Activated naive CD8-positive, alpha-beta T cell treated with anti-CD3 and anti-CD28 coated beads, Interleukin-2, amount 50 U/mL, for 24 hours (primary cell): ENCODE data around the gene ATG4D.
"Not testable (repeated sequence)": the region's sequence is repeated elsewhere in the genome, so short reads cannot be mapped to it uniquely, and the experiment has no call there.

Experiments used
- ATAC-seq: fragments of 150-1000 bp; cut with Tn5 transposase; one replicate; pipeline ENCODE4 v1.10.0; 2021
- DNase-seq: peaks from one replicate; pipeline ENCODE4 v3.0.0; 2021
- H3K27ac Mint-ChIP-seq: one replicate; pipeline ENCODE4 v1.8.0; 2021; ENCODE audit warnings: mild to moderate bottlenecking, mixed read lengths
- H3K27me3 Mint-ChIP-seq: one replicate; pipeline ENCODE4 v1.8.0; 2021; ENCODE audit warnings: mixed read lengths
- H3K36me3 Mint-ChIP-seq: one replicate; pipeline ENCODE4 v1.8.0; 2021; ENCODE audit warnings: low read depth, mixed read lengths
- H3K4me1 Mint-ChIP-seq: one replicate; pipeline ENCODE4 v1.8.0; 2021; ENCODE audit warnings: mixed read lengths
- H3K4me3 Mint-ChIP-seq: one replicate; pipeline ENCODE4 v1.8.0; 2021; ENCODE audit warnings: mild to moderate bottlenecking, moderate library complexity, mixed read lengths
- H3K9me3 Mint-ChIP-seq: one replicate; pipeline ENCODE4 v1.8.0; 2021; ENCODE audit warnings: mixed read lengths

The ATG4D gene

DNA sequence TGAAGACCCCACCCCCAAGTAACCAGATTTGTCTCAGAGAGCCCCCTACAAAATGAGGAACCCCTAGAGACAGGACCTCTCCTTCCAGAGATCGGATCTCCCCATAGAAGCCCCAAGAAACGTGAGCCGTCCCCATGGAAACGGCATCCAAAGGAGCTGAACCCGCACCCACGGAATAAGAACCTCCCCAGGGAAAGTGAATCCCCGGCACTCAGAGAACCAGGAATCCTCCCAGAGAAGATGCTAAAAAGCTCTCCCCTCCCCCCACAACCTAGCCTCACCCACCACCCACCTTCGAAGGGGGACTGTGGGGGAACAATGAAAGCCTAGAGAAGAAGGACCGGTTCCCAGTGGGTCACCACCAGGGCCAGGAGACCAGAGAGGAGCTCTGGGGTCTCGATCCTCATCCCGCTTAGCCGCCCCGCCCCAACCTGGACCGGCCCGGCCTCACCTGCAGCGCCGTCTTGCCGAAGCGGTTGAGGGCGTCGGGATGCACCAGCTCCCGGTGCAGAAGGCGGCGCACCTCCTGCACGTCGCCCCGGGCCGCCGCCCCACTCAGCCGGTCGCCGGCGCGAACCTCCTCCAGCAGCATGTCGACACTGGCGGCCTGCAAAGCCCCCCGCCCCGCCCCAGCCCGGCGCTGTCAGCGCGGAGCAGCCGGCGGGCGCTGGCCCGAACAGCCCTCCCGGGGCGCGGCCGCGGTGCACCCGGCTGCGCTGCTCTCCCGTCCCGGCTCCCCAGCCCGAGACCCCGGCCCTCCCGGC, 24.5 kb downstream of the ATG4D start:
- no peaks in the 10 kb centered on the region for H3K9me3 Mint-ChIP-seq
- DNase-seq = peak; percentile 67
- H3K27ac Mint-ChIP-seq = peak overlapping the region; percentile 100
- H3K4me3 Mint-ChIP-seq = peak overlapping the region; percentile 98
- H3K4me1 Mint-ChIP-seq = peaks cover 52% of the 10 kb centered on the region
- H3K36me3 Mint-ChIP-seq = peaks cover 21% of the 10 kb centered on the region
- peak; percentile 4 for ATAC-seq
- no peaks in the 10 kb centered on the region for H3K27me3 Mint-ChIP-seq

DNA sequence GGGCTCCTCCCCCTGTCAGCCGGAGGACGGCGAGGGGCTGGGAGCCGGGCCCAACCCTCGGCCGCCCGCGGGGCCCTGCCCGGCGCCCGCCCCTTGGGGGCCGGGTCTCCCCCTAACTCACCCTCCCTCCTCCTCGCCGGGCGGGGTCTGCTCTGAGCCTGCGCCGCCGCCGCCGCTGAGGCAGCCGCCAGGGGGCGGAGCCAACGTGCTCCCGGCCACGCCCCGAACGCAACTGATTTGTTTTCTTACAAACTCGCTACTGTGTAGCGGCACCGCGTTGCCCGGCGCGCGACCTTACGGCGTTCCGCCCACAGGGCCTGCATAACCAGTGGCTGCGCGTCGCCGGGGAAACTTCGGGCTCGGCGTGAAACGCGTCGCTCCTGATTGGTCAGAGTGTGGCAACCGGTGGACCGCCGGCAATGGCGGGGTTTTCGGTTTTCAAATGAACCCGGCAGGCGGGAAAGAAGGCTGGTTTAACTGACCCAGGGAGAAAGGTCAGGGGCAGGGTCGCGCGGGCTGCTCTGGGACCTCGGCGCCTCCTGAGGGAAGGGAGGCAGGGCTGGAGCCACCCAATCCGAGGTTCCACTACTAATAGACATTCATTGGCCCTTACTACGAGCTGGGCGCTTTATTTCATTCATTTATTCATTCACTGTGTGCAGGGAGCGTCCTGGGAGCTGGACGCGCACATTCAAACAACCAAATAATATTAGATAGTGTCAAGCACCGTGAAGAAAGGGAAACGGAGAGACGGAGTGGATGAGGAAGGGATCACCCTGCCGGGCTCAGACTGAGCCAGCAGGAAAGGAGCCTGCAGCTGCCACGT, 25.3 kb downstream of the ATG4D start, which contains the start of gene CDKN2D:
Gene CDKN2D (minus strand): TSS at position 154 of the 826 bp plus-strand sequence. CDS start 326 bp downstream, outside the sequence.
- H3K9me3 Mint-ChIP-seq = no peaks in the 10 kb centered on the region
- peaks cover 21% of the 10 kb centered on the region for H3K36me3 Mint-ChIP-seq
- peak; percentile 100 for DNase-seq
- ATAC-seq = peak; percentile 78
- H3K27me3 Mint-ChIP-seq = no peaks in the 10 kb centered on the region
- H3K4me1 Mint-ChIP-seq = peaks cover 52% of the 10 kb centered on the region
- H3K4me3 Mint-ChIP-seq = peak within 1 kb of the TSS; percentile 98
- H3K27ac Mint-ChIP-seq = peak within 1 kb of the TSS; percentile 100

DNA sequence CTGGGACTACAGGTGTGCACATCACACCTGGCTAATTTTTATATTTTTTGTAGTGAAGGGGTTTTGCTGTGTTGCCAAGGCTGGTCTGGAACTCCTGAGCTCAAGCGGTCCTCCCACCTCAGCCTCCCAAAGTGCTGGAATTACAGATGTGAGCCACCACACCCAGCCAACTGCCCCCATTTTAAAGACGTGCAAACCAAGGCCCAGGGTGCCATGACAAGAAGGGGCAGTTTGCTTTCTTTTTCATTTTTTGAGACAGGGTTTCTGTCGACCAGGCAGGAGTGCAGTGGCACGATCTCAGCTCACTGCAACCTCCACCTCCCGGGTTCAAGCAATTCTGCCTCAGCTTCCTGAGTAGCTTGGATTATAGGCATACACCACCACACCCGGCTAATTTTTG, 30.1 kb downstream of the ATG4D start:
- not testable (repeated sequence) for H3K36me3 Mint-ChIP-seq, H3K9me3 Mint-ChIP-seq, H3K27ac Mint-ChIP-seq, H3K4me3 Mint-ChIP-seq, H3K27me3 Mint-ChIP-seq, DNase-seq, ATAC-seq
- peaks cover 22% of the 10 kb centered on the region for H3K4me1 Mint-ChIP-seq

DNA sequence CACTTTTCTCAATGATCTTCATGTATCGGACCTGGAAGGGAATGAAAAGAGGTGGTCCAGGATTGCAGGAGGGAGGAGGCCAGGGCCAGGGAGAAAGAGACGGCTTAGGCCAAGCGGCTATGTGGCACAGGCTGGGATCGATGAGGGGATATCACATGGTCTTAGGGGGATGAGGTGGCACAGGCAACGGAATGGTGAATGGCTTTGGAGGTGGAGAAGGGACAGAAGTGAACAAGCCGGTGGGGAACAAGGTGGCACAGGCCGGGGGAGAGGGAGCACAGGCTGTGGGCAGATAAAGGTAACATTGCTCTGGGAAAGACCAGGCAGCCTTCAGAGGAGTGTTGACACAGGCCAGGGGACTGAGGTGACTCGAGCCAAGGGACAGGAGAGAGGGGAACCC, 30.8 kb downstream of the ATG4D start:
- H3K36me3 Mint-ChIP-seq = peaks cover 2% of the 10 kb centered on the region
- DNase-seq = no peak
- no peaks in the 10 kb centered on the region for H3K27me3 Mint-ChIP-seq
- H3K27ac Mint-ChIP-seq = no peak overlapping the region
- peaks cover 16% of the 10 kb centered on the region for H3K4me1 Mint-ChIP-seq
- no peak for ATAC-seq
- no peak overlapping the region for H3K4me3 Mint-ChIP-seq
- H3K9me3 Mint-ChIP-seq = no peaks in the 10 kb centered on the region

DNA sequence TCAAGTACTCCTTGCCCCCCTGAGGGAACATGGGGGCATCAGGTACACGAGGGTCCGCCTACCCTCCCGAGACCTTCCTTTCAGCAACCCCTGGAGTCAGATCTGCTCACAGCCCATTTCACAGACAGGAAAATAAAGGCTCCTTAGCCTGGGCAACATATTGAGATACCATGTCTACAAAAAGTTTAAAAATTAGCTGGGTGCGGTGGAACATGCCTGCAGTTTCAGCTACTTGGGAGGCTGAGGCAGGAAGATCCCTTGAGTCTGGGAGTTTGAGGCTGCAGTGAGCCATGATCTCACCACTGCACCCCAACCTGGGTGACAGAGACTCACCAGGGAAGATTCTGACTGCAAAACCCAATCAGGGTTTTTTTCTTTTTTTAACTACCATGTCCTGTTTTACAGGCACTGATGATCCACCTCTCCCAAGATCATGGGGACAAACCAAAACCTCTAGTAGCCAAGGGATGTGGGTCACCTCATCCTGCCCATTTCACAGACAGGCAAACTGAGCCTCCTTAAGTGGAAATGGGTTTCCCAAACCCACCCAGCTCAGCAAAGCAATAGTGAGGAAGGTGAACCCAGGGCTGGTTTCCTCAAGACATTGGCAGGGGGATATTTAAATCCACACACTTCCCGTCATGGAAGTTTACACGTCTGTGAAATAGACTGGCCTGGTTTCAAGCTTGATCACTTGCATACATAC, 31.5 kb downstream of the ATG4D start:
- Mint-ChIP-seq H3K27me3 (no peaks in the 10 kb centered on the region), H3K9me3 (no peaks in the 10 kb centered on the region), H3K27ac (no peak overlapping the region), H3K4me1 (peaks cover 9% of the 10 kb centered on the region), H3K36me3 (peaks cover 2% of the 10 kb centered on the region), H3K4me3 (no peak overlapping the region)
- DNase-seq (no peak), ATAC-seq (no peak)

DNA sequence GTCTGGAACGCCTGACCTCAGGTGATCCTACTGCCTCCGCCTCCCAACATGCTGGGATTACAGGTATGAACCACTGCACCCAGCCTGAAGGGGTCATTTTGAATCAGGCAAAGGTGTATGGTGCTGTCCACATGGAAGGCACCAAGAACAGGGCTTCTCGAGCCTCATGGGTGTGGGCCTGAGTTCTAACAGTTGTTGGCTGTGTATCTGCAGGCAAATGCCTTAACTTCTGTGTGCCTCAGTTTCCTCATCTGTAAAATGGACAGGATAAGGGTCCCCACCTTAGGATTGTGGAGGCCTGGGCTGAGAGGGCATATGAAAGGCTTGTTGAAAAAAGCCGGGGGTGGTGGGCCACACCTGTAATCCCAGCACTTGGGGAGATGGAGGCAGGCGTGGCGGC, 34.2 kb downstream of the ATG4D start:
- Mint-ChIP-seq H3K4me1 (peaks cover 7% of the 10 kb centered on the region), H3K27ac (no peak overlapping the region), H3K36me3 (no peaks in the 10 kb centered on the region), H3K27me3 (no peaks in the 10 kb centered on the region), H3K4me3 (no peak overlapping the region), H3K9me3 (no peaks in the 10 kb centered on the region)
- no peak for DNase-seq
- ATAC-seq = no peak

DNA sequence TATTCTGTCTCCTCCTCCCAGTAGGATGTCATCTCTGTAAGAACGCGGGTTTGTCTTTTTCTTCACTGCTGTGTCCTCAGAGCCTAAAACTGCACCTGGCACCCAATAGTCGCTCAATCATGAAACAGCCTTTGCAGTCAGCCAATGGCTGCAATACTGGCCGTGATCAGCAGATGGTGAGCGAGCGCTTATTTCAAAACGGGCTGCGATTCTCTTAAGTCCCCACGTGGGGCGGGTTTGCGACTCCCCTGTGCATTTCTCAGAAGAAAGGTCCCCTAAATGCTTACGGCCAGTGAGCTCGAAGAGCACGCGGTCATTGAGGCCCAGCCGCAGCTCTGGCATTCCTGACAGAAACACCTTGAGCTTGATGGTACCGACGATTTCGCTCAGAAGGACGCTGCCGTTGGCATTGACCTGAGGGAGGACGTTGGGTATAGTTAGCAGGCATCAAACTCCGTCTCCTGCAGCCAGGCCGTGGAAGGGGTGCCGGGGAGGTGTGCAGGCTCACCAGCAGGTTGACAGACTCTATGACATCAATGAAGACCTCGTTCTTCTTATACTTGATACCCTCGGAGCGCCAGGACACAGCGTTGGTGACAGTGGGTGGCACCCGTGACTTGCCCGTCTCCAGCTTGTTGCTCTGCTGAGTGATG, 37.4 kb downstream of the ATG4D start:
- Mint-ChIP-seq H3K27ac (peak overlapping the region; percentile 65), H3K9me3 (no peaks in the 10 kb centered on the region), H3K36me3 (no peaks in the 10 kb centered on the region), H3K27me3 (no peaks in the 10 kb centered on the region), H3K4me3 (no peak overlapping the region), H3K4me1 (peaks cover 7% of the 10 kb centered on the region)
- ATAC-seq = peak; percentile 85
- DNase-seq = peak; percentile 93

DNA sequence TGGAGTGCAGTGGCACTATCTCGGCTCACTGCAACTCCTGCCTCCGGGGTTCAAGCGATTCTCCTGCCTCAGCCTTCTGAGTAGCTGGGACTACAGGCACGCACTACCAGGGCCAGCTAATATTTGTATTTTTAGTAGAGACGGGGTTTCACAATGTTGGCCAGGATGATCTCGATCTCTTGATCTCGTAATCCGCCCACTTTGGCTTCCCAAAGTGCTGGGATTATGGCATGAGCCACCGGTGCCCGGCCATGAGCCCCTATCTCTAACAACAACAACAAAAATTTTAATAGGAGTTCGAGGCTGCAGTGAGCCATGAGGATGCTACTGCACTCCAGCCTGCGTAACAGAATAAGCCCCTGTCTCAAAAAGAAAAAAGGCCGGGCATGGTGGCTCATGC, 38.4 kb downstream of the ATG4D start:
- Mint-ChIP-seq H3K27ac (no peak overlapping the region), H3K36me3 (no peaks in the 10 kb centered on the region), H3K4me3 (no peak overlapping the region)

DNA sequence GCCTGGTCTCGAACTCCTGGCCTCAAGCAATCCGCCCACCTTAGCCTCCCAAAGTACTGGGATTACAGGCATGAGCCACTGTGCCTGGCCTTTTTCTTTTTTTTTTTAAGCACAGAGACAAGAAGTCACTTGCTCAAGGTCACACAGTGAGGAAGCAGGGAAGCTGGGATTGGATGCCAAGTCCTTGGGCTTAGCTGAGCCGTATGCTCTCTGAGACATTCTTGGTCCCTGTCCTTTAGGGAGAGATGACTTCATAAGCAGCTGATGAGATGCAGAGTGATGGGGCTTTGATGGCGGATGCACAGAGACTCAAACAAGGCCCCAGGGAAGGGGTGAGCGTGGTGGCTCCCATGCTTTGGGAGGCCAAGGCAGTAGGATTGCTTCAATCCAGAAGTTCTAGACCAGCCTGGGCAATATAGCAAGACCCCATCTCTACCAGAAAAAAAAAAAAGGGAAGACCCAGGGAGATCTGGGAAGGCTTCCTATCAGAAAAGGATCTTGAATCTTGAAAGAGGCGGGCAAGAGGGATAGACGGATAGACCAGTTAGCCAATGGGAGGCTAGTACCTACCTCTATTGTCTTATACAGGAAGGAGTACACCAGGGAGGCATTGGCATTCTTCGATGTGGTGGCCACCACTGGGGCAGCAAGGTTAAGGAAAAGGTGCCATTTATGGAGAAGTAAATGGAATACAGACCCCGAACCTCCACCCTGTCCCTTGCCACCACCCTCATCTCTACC, 39.5 kb downstream of the ATG4D start:
- Mint-ChIP-seq H3K27me3 (peaks cover 7% of the 10 kb centered on the region), H3K27ac (no peak overlapping the region), H3K36me3 (no peaks in the 10 kb centered on the region), H3K4me3 (no peak overlapping the region), H3K4me1 (peaks cover 14% of the 10 kb centered on the region), H3K9me3 (peaks cover 6% of the 10 kb centered on the region)
- ATAC-seq (no peak), DNase-seq (no peak)

More for the DNA sequence above, 38.4 kb downstream of the ATG4D start:
- DNase-seq = no peak
- H3K4me1 Mint-ChIP-seq = peaks cover 7% of the 10 kb centered on the region
- no peak for ATAC-seq
- no peaks in the 10 kb centered on the region for H3K27me3 Mint-ChIP-seq
- H3K9me3 Mint-ChIP-seq = no peaks in the 10 kb centered on the region

DNA sequence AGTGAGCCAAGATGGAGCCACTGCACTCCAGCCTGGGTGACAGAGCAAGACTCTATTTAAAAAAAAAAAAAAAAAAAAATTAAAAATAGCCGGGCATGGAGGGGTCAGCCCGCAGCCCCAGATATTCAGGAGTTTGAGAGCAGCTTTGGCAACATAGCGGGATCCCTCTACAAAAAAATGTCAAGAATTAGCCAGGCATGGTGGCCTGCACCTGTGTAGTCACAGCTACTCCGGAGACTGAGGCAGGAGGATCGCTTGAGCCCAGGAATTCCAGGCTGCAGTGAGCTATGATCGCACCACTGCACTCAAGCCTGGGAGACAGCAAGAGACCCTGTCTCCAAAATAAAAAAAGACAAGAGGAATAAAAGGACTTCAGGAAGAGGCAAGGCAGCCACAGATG, 42.7 kb downstream of the ATG4D start:
- Mint-ChIP-seq H3K27ac (no peak overlapping the region), H3K4me1 (peaks cover 9% of the 10 kb centered on the region), H3K4me3 (no peak overlapping the region), H3K9me3 (peaks cover 6% of the 10 kb centered on the region), H3K27me3 (peaks cover 7% of the 10 kb centered on the region), H3K36me3 (no peaks in the 10 kb centered on the region)
- no peak for DNase-seq
- ATAC-seq = no peak

DNA sequence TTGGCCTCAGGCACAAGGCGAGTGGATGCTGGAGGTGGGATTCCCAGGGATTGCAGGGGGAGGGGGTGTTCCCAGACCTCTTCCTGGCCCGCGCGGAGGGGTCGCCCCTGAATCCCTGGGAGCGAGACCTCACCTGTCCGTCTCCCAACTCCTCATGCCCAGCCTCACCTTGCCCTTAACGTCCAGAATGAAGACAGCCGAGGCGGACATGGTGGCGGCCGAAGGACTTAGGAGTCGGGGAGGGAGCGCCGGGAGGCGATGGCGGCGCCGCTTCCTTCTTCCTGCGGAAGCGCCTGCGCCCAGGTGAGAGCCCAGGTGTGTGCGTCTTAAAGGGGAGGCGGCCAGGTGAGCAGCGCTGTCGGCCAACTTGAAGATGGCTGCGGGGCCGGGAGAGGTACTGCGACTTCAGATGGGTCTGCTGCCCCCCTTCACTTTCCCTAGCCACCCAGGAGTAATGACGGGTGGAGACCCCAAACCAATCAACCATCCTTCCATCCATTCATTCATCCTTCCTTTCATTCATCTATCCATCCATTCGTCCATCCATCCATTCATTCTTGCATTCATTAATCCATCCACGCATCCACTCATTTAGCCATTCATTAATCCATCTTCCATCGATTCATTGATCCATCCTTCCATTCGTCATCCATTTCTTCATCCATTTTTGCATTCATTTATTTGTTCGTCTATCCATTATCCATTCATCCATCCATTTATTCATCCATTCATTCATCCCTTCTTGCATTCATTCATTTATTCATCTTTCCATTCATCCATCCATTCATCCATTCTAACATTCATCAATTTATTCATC, 43.5 kb downstream of the ATG4D start, which contains the start of gene AP1M2:
Gene AP1M2 (minus strand): TSS at position 291 of the 817 bp plus-strand sequence. CDS start 81 bp downstream, at position 210.
- peaks cover 6% of the 10 kb centered on the region for H3K9me3 Mint-ChIP-seq
- DNase-seq (no peak), ATAC-seq (no peak)
- H3K4me1 Mint-ChIP-seq = peaks cover 7% of the 10 kb centered on the region
- peaks cover 7% of the 10 kb centered on the region for H3K27me3 Mint-ChIP-seq
- no peaks in the 10 kb centered on the region for H3K36me3 Mint-ChIP-seq
- no peak within 1 kb of the TSS for H3K4me3 Mint-ChIP-seq
- H3K27ac Mint-ChIP-seq = no peak within 1 kb of the TSS

DNA sequence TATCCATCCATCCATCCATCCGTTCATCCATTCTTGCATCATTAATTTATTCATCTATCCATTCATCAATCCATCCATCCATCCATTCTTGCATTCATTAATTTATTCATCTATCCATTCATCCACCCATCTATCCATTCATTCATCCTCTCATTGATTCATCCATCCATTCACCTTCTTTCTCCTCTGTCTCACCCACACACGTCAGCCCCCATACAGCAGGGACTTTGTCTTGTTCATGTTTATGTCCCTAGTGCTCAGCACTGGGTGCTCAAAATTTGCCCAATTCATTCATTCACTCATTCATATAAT, 44.1 kb downstream of the ATG4D start:
- no peak overlapping the region for H3K27ac Mint-ChIP-seq
- ATAC-seq = no peak

DNA sequence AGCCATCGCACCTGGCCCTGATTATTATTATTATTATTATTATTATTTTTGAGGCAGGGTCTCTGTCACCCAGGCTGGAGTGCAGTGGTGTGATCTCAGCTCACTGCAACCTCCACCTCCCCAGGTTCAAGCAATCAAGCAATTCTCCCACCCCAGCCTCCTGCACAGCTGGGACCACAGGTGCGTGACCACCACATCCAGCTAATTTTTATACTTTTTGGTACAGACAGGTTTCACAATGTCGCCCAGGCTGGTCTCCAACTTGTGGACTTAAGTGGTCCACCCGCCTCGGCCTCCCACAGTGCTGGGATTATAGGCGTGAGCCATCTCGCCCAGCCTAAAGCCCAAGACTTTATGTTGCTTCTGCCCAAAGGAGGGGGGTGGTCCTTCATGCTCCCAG, 49.4 kb downstream of the ATG4D start:
- H3K4me1 Mint-ChIP-seq = peaks cover 25% of the 10 kb centered on the region
- no peak for ATAC-seq
- no peaks in the 10 kb centered on the region for H3K36me3 Mint-ChIP-seq
- no peak for DNase-seq
- no peak overlapping the region for H3K27ac Mint-ChIP-seq
- H3K27me3 Mint-ChIP-seq = peaks cover 1% of the 10 kb centered on the region
- H3K4me3 Mint-ChIP-seq = no peak overlapping the region
- no peaks in the 10 kb centered on the region for H3K9me3 Mint-ChIP-seq

More for the DNA sequence above, 44.1 kb downstream of the ATG4D start:
- Mint-ChIP-seq H3K9me3 (peaks cover 6% of the 10 kb centered on the region), H3K4me3 (no peak overlapping the region), H3K36me3 (no peaks in the 10 kb centered on the region), H3K27me3 (peaks cover 7% of the 10 kb centered on the region), H3K4me1 (peaks cover 7% of the 10 kb centered on the region)
- DNase-seq = no peak
